Neural progenitor cell (in vitro differentiated cells): Measurements from ENCODE around the gene DOCK4.

Source experiments
- CTCF ChIP-seq: fragments of 200-600 bp; sonication (generic); IDR thresholded peaks from 2 replicates; pipeline ENCODE4 v1.5.1; 2017; ENCODE audit warnings: antibody characterized with exemption, mild to moderate bottlenecking
- EZH2 ChIP-seq: fragments of 200-600 bp; sonication (generic); IDR thresholded peaks from 2 replicates; pipeline ENCODE4 v1.6.1; 2017; ENCODE audit warnings: antibody characterized with exemption, mild to moderate bottlenecking, moderate library complexity
- EZH2phosphoT487 ChIP-seq: fragments of 200-600 bp; sonication (generic); IDR thresholded peaks from 2 replicates; pipeline ENCODE4 v1.6.1; 2017; ENCODE audit warnings: antibody characterized with exemption

- TF ChIP-seq EZH2phosphoT487 = no peak
- no peak for TF ChIP-seq CTCF
- no peak for TF ChIP-seq EZH2
Observed at GRCh38 chr7:112009081-112009480, 197.1 kb downstream of the DOCK4 start.
